Mesangial cell (primary cell): Measurements from ENCODE around the gene TMEM121. TPM values are rescaled to one million over a fixed set of nuclear protein-coding genes. Genes with fewer than 3 reads are reported as not detected.

Experiments used
- total RNA-seq: library from RNA; depleted of rRNA; stranded (reverse); fragments of >200 nt; gene quantifications from 2 replicates; pipeline ENCODE4 v1.2.3, GENCODE V29; 2015

TMEM121 gene
- total RNA-seq, result 5.1 and 8.0 TPM in 2 replicates

GRCh38 chr14:105525861-105526775 is at the start of gene TMEM121:
TSS of gene TMEM121 (plus strand) at chr14:105526583. CDS start at chr14:105528835, 2,252 bp downstream.

GRCh38 chr14:105486163-105486973 is 40.0 kb upstream of the TMEM121 start, which contains the start of gene CRIP1:
TSS of gene CRIP1 (plus strand) at chr14:105486886. CDS start at chr14:105487260, 374 bp downstream.

GRCh38 chr14:105490572-105491365 is 35.6 kb upstream of the TMEM121 start, which contains the start of gene TEDC1:
TSS of gene TEDC1 (plus strand) at chr14:105491246. CDS start at chr14:105491376, 130 bp downstream.

Other genes with a start within 250 kb of the TMEM121 start
- 18.3 and 34.5 TPM in 2 replicates for gene BRF1, start 225.6 kb upstream of the TMEM121 start, total RNA-seq
- gene PACS2, start 211.8 kb upstream of the TMEM121 start, total RNA-seq, result 60.0 and 105 TPM in 2 replicates
- gene TEX22, start 128.0 kb upstream of the TMEM121 start, total RNA-seq, result 0.13 and 0.16 TPM in 2 replicates
- 66.6 and 77.6 TPM in 2 replicates for gene MTA1, start 106.8 kb upstream of the TMEM121 start, total RNA-seq
- gene CRIP2, start 51.8 kb upstream of the TMEM121 start, total RNA-seq, result 200 and 216 TPM in 2 replicates
- 10.6 and 15.2 TPM in 2 replicates for gene CRIP1, start 39.7 kb upstream of the TMEM121 start, total RNA-seq
- gene TEDC1, start 35.3 kb upstream of the TMEM121 start, total RNA-seq, result 4.3 and 44.2 TPM in 2 replicates